Mucosa of stomach (tissue), 1 donor: Measurements from ENCODE around the gene EFL1.

Source experiments
- H3K27me3 ChIP-seq: one replicate; pipeline ENCODE4 v1.7.0; 2013; ENCODE audit warnings: mild to moderate bottlenecking, low read length; ENCODE audit not compliant: control insufficient read depth, insufficient read depth
- H3K36me3 ChIP-seq: one replicate; pipeline ENCODE4 v1.7.0; 2013; ENCODE audit warnings: low read length; ENCODE audit not compliant: control insufficient read depth, insufficient read depth
- H3K4me1 ChIP-seq: one replicate; pipeline ENCODE4 v1.7.0; 2013; ENCODE audit warnings: mild to moderate bottlenecking, low read length; ENCODE audit not compliant: control insufficient read depth, insufficient read depth
- H3K4me3 ChIP-seq: one replicate; pipeline ENCODE4 v1.7.0; 2013; ENCODE audit warnings: low read length
- H3K9ac ChIP-seq: one replicate; pipeline ENCODE4 v1.7.0; 2013; ENCODE audit warnings: mild to moderate bottlenecking, low read length, moderate library complexity
- H3K9me3 ChIP-seq: one replicate; pipeline ENCODE4 v1.7.0; 2013; ENCODE audit warnings: mild to moderate bottlenecking, low read length, moderate library complexity; ENCODE audit not compliant: control insufficient read depth
- donor health status: Pancreatic carcinoma.

Gene EFL1

DNA sequence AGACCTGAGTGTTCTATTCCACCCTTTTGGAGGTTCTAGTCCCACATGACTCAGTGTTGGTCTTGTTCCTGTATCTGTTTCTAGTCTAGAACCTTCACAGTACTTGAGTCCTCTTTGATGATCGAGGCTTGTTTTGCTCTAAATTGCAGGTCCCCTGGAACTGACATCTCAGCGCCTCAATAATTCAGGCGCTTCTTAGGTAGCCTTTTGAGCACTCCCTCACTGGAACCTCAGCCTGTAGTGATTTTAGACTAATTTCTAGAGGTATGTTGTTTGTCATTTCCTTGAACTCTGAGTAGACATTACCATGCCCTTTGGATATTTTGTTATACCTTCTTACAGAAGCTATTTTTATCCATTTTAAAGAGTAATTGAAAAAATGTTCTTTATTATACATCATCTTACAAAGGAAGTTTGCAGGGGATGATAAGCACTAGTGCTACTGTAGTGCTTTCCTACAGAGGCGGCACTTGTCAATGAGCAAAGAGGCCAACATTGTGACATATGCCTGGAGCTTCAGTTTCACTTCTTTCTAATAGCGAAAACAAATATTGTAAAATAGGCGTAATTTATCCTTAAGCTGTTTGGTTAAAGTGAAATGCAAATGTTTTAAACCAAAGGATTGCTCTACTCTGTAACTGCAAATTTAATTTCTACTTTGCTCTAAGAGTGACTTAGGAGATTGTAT is 75.7 kb downstream of the EFL1 start:
- H3K4me1 ChIP-seq, result no peaks in the 10 kb centered on the region
- no peaks in the 10 kb centered on the region for H3K9me3 ChIP-seq
- H3K4me3 ChIP-seq, result no peak overlapping the region
- H3K27me3 ChIP-seq, result no peaks in the 10 kb centered on the region
- H3K36me3 ChIP-seq, result no peaks in the 10 kb centered on the region
- no peak overlapping the region for H3K9ac ChIP-seq

DNA sequence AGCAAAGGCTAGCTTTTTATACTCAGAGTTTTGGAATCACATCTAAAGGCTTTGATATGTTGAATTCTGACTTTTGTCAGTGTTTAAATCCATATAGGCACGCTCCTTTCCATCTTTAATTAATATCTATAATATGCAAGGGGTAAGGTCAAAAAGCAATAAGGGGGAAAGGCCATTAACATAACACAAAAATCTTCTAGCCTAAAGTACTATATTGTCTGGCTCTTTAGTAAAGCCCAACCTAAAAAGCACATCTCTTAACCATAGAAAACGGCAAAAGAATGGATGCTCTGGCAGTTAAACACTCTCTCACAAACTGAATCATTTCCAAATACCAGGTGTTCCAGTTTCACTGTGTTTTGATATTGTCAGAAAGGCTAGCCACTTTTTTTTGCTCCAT is 76.4 kb downstream of the EFL1 start:
- H3K9me3 ChIP-seq, result no peaks in the 10 kb centered on the region
- H3K4me1 ChIP-seq, result no peaks in the 10 kb centered on the region
- no peak overlapping the region for H3K9ac ChIP-seq
- no peaks in the 10 kb centered on the region for H3K27me3 ChIP-seq
- no peaks in the 10 kb centered on the region for H3K36me3 ChIP-seq
- no peak overlapping the region for H3K4me3 ChIP-seq

DNA sequence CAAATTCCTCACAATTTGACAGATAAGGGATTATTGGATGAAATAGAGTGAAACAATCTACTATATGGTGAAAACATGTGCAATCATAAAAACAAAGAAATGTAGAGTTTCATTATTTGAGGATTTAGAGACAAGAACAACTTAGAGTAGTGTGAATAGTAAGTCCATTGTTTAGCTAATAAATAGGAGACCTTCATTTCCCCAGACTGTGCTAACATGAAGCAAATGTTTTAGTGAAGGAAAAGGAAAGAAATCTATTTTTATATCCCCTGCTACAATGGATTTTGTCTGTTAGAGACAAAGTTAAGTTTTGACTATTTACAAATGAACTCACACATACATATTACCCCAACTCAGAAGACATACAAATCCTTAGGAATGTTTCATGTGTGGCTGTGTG is 77.8 kb downstream of the EFL1 start:
- no peaks in the 10 kb centered on the region for H3K4me1 ChIP-seq
- no peaks in the 10 kb centered on the region for H3K36me3 ChIP-seq
- H3K4me3 ChIP-seq, result no peak overlapping the region
- no peaks in the 10 kb centered on the region for H3K9me3 ChIP-seq
- no peak overlapping the region for H3K9ac ChIP-seq
- H3K27me3 ChIP-seq, result no peaks in the 10 kb centered on the region

DNA sequence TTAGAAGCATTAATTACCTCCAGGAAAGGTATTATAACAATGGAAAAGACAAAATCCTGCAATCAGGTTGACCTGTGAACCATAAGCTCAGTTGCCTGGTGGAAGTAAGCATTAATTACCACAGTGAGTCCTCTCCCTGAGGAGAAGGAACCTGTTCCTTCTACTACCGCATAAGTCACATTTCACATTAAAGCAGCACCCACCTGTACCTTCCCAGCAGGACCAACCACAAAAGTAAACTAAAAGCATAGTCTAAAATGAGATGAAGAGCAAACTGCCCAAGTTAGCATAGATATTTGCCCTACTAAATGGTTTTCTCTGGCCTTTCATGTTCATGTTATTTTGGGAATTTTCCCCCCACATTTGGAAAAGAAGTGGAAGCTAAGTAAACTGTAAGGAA is 78.2 kb downstream of the EFL1 start:
- Histone ChIP-seq H3K4me1 (no peaks in the 10 kb centered on the region), H3K36me3 (no peaks in the 10 kb centered on the region), H3K9ac (no peak overlapping the region), H3K4me3 (no peak overlapping the region), H3K27me3 (no peaks in the 10 kb centered on the region), H3K9me3 (no peaks in the 10 kb centered on the region)

DNA sequence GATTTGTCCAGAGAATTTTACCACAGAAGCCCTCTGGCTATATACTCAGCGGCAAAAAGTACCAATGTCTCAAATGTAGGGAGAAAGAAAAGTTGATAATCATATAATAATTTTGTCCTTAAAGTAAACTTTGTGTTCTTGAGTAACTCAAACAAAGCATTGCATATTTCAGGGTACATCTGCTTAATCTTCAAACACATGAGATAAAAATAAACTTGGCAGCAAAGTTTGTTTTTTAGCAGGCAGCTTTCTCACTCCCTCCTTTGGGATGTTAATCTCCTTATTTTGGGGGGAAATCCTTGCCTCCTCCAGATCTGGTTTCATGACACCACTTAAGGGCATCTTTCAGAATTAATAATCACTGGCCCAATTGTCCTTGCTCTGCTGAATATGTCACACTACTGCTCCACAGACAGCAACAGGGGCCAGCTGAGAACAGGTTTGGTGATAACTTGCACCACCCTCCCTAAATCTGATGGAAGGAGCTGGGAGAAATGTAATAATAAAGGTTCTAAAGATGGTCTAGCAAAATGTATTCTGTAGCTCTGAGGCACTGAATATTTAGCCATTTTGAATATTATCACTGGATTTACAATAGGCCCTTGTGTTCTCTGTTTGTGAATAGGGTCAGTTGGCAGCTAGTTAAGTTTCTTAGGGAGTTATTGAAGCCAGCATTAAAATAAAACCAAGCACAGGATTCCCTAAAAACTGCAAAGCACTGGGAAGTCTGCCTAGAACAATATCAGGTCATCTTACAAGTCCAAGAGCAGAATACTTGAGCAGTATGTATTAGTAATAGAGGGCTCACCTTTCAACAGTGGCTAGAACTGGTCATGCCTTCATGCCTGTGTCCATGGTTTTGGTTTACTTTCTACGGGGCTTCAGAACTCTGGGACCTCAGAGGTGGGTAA is 79.2 kb downstream of the EFL1 start:
- no peaks in the 10 kb centered on the region for H3K4me1 ChIP-seq
- H3K9me3 ChIP-seq, result no peaks in the 10 kb centered on the region
- H3K9ac ChIP-seq, result no peak overlapping the region
- no peak overlapping the region for H3K4me3 ChIP-seq
- H3K27me3 ChIP-seq, result no peaks in the 10 kb centered on the region
- no peaks in the 10 kb centered on the region for H3K36me3 ChIP-seq

DNA sequence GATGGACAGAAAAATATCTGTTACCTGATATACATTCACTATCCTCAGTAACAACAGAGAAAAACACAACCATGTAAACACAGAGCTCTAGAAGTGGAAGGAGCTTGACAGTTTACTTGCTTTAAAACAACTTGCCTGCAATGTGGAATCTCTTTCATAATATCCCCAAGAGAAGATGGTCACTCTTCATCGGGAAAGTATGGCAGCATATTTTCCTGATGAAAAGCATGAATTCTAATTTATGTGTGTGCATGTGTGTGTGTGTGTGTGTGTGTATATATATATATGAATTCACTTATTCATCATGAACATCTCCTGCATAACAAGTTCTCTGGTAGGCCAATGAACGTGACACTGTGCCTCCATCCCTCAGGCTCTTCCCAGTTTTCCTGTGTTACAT is 81.2 kb downstream of the EFL1 start:
- no peaks in the 10 kb centered on the region for H3K9me3 ChIP-seq
- no peak overlapping the region for H3K4me3 ChIP-seq
- no peaks in the 10 kb centered on the region for H3K4me1 ChIP-seq
- no peaks in the 10 kb centered on the region for H3K27me3 ChIP-seq
- H3K36me3 ChIP-seq, result no peaks in the 10 kb centered on the region
- H3K9ac ChIP-seq, result no peak overlapping the region

DNA sequence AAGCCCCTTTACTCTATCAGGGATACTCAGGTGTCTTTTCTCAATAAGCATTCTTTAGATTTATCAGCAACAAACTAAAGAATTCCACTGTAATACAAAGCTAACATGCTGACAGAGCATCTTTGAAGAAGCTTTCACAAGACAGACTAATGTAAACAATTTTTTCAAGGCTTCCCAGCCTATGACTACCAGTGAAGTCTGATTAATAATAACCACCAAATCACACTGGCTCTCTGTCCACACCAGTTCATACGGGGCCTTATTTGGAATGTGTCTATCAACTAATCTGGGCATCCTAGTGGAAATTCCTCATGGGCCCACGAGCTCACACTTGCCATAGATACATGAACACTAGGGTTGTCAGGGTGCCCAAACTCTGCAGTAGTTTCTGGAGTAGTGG is 84.5 kb downstream of the EFL1 start:
- H3K36me3 ChIP-seq, result no peaks in the 10 kb centered on the region
- H3K9me3 ChIP-seq, result no peaks in the 10 kb centered on the region

GRCh38 chr15:82177291-82178010 is 85.1 kb downstream of the EFL1 start:
- H3K9ac ChIP-seq, result no peak overlapping the region
- no peak overlapping the region for H3K4me3 ChIP-seq
- H3K36me3 ChIP-seq, result no peaks in the 10 kb centered on the region
- H3K9me3 ChIP-seq, result no peaks in the 10 kb centered on the region
- no peaks in the 10 kb centered on the region for H3K4me1 ChIP-seq
- no peaks in the 10 kb centered on the region for H3K27me3 ChIP-seq

More for the DNA sequence above, 84.5 kb downstream of the EFL1 start:
- H3K4me3 ChIP-seq, result no peak overlapping the region
- H3K4me1 ChIP-seq, result no peaks in the 10 kb centered on the region
- no peak overlapping the region for H3K9ac ChIP-seq
- no peaks in the 10 kb centered on the region for H3K27me3 ChIP-seq

- no peak overlapping the region for H3K9ac ChIP-seq
- H3K9me3 ChIP-seq, result no peaks in the 10 kb centered on the region
- H3K4me1 ChIP-seq, result no peaks in the 10 kb centered on the region
- no peaks in the 10 kb centered on the region for H3K27me3 ChIP-seq
- no peaks in the 10 kb centered on the region for H3K36me3 ChIP-seq
- no peak overlapping the region for H3K4me3 ChIP-seq
Observed at GRCh38 chr15:82176542-82176941, 86.0 kb downstream of the EFL1 start.

- H3K9me3 ChIP-seq, result no peaks in the 10 kb centered on the region
- H3K27me3 ChIP-seq, result no peaks in the 10 kb centered on the region
- no peak overlapping the region for H3K9ac ChIP-seq
- no peaks in the 10 kb centered on the region for H3K36me3 ChIP-seq
- no peak overlapping the region for H3K4me3 ChIP-seq
- H3K4me1 ChIP-seq, result no peaks in the 10 kb centered on the region
Observed at GRCh38 chr15:82174471-82175235, 87.9 kb downstream of the EFL1 start.

- Histone ChIP-seq H3K9ac (no peak overlapping the region), H3K4me1 (no peaks in the 10 kb centered on the region), H3K9me3 (no peaks in the 10 kb centered on the region), H3K36me3 (no peaks in the 10 kb centered on the region), H3K4me3 (no peak overlapping the region), H3K27me3 (no peaks in the 10 kb centered on the region)
Observed at GRCh38 chr15:82173108-82173507, 89.4 kb downstream of the EFL1 start.
